ENCODE data around the gene COBLL1.

- TF ChIP-seq YY1 (IDR thresholded peaks at IDR 0.05; ENCODE audit: low read depth) (no peak), REST (IDR thresholded peaks at IDR 0.05; ENCODE audit: low read depth) (no peak), FOXM1 (IDR thresholded peaks at IDR 0.05; ENCODE audit: borderline replicate concordance, low read depth) (no peak), EP300 (IDR thresholded peaks at IDR 0.05; ENCODE audit: borderline replicate concordance) (no peak), CEBPB (IDR thresholded peaks at IDR 0.05) (no peak), NFIC (IDR thresholded peaks at IDR 0.05) (no peak), CREB1 (IDR thresholded peaks at IDR 0.05; ENCODE audit: low read depth) (no peak), RAD21 (IDR thresholded peaks at IDR 0.05; ENCODE audit: low read depth) (no peak), TEAD4 (IDR thresholded peaks at IDR 0.05) (no peak), MAX (IDR thresholded peaks at IDR 0.05) (no peak), TAF1 (IDR thresholded peaks at IDR 0.05; ENCODE audit: low read depth) (no peak), ZBTB7A (IDR thresholded peaks at IDR 0.05; ENCODE audit: low read depth) (no peak), USF1 (IDR thresholded peaks at IDR 0.05) (no peak), EGR1 (IDR thresholded peaks at IDR 0.05) (no peak)
These were observed 165.9 kb downstream of the COBLL1 start for GRCh38 chr2:164675687-164676086.

Measured in Ishikawa (cell line).